ENCODE results near the gene SRRM3. TPM values are rescaled to one million over a fixed set of nuclear protein-coding genes. Genes with fewer than 3 reads are reported as not detected.
A peak's percentile ranks its signal among the peaks of the same experiment; 100 is the strongest.
"Not testable (repeated sequence)": the region's sequence is repeated elsewhere in the genome, so short reads cannot be mapped to it uniquely, and the experiment has no call there.

SRRM3 gene
- total RNA-seq, 1 donor from 2014 or later, result 0.09 TPM

GRCh38 chr7:76226878-76227423, 25.3 kb downstream of the SRRM3 start:
- H3K9me3 Mint-ChIP-seq; H3K27ac Mint-ChIP-seq; H3K4me1 Mint-ChIP-seq; H3K36me3 Mint-ChIP-seq (ENCODE audit: low read depth); intact Hi-C loops (cut with micrococcal nuclease); H3K4me3 Mint-ChIP-seq; DNase-seq: not testable (repeated sequence)
- peaks cover 24% of the 10 kb centered on the region for H3K27me3 Mint-ChIP-seq

- no peak for DNase-seq
- H3K27ac Mint-ChIP-seq, result no peak overlapping the region
- H3K27me3 Mint-ChIP-seq, result peaks cover 33% of the 10 kb centered on the region
- H3K36me3 Mint-ChIP-seq (ENCODE audit: low read depth), result no peaks in the 10 kb centered on the region
- H3K4me1 Mint-ChIP-seq, result peaks cover 7% of the 10 kb centered on the region
- no peak overlapping the region for H3K4me3 Mint-ChIP-seq
- no peaks in the 10 kb centered on the region for H3K9me3 Mint-ChIP-seq
- intact Hi-C loops (cut with micrococcal nuclease), result no loop called here
These were observed 28.5 kb downstream of the SRRM3 start for GRCh38 chr7:76230214-76230613.

- intact Hi-C loops (cut with micrococcal nuclease), result no loop called here
- no peak for DNase-seq
- Mint-ChIP-seq H3K36me3 (ENCODE audit: low read depth) (no peaks in the 10 kb centered on the region), H3K4me1 (peaks cover 8% of the 10 kb centered on the region), H3K27me3 (peaks cover 31% of the 10 kb centered on the region), H3K4me3 (no peak overlapping the region), H3K27ac (no peak overlapping the region), H3K9me3 (no peaks in the 10 kb centered on the region)
These were observed 29.4 kb downstream of the SRRM3 start for GRCh38 chr7:76231071-76231470.

GRCh38 chr7:76231583-76231982, 29.9 kb downstream of the SRRM3 start:
- peaks cover 32% of the 10 kb centered on the region for H3K27me3 Mint-ChIP-seq
- H3K9me3 Mint-ChIP-seq, result no peaks in the 10 kb centered on the region
- no peak for DNase-seq
- no peak overlapping the region for H3K4me3 Mint-ChIP-seq
- peaks cover 8% of the 10 kb centered on the region for H3K4me1 Mint-ChIP-seq
- no peak overlapping the region for H3K27ac Mint-ChIP-seq
- intact Hi-C loops (cut with micrococcal nuclease), result no loop called here
- H3K36me3 Mint-ChIP-seq (ENCODE audit: low read depth), result no peaks in the 10 kb centered on the region

DNA sequence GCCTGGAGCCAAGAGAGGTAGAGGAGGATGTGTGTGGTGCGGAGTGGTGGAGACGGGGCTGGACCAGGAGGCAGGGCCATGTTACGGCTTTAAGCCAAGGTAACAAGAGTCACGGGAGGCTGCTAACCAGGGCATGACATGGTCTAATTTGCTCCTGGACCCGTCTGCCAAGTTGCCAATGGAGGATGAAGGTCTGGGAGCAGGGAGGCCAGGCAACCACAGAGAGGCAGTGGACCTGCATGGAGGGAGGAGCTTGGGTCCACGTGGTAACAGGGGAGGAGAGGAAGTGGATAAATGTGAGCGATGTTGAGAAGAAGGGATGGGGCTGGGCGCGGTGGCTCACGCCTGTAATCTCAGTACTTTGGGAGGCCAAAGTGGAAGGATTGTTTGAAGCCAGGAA, 31.0 kb downstream of the SRRM3 start:
- DNase-seq, result no peak
- Mint-ChIP-seq H3K4me3 (no peak overlapping the region), H3K4me1 (peaks cover 8% of the 10 kb centered on the region), H3K9me3 (no peaks in the 10 kb centered on the region), H3K27me3 (peaks cover 36% of the 10 kb centered on the region), H3K36me3 (ENCODE audit: low read depth) (no peaks in the 10 kb centered on the region), H3K27ac (no peak overlapping the region)
- intact Hi-C loops (cut with micrococcal nuclease), result no loop called here

DNA sequence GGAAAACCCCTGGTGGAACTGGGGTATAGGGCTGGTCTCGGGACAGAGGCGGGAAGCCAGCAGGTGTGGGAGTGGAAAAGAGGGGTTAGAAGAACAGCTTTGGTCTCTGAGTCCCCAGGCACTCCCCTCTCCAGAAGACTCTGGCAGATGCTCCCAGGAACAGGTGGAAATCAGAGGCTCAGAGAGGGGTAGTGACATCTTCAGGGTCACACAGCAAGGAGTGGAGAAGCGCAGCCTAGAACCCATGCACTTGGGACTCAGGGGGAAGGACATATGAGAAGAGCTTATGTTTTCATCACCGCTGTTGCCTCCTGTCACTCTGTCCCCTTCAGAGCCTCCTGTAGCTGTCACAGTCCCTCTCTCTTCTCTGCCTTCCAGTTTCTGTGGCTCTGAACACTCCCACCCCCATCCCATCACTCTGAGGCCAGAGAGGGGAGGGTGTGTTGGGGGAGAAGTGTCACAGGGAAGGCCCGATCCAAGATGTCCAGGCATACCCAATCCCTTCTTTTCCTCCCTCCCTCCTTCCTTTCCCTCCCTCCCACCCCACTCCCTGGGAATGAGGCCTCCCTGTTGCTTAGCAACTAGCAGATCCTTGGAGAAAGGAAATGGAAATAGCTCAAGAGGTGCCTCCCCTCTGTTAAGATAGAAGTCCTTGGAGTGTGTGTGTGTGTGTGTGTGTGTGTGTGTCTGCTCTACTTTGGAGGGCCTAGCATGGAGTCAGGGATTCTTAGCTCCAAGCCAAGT, 32.0 kb downstream of the SRRM3 start:
- Mint-ChIP-seq H3K4me1 (peaks cover 8% of the 10 kb centered on the region), H3K27me3 (peaks cover 41% of the 10 kb centered on the region), H3K27ac (no peak overlapping the region), H3K9me3 (no peaks in the 10 kb centered on the region), H3K4me3 (peak overlapping the region; percentile 61), H3K36me3 (ENCODE audit: low read depth) (no peaks in the 10 kb centered on the region)
- intact Hi-C loops (cut with micrococcal nuclease), result no loop called here
- DNase-seq, result no peak

DNA sequence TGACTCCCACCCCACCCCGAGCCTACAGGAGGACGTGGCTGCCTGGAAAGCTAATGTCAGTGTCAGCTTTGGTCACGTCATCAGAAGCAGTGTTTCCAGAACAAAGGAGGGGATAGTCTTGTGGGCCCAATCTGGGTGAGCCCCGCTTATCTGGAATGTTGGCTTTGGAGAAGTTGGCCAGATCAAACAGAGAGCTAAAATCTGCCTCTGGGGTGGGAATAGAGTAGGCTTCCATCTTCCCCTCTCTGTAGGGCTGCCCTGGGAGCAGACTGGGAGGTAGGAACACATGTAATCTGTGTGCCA, 32.5 kb downstream of the SRRM3 start:
- Mint-ChIP-seq H3K36me3 (ENCODE audit: low read depth) (no peaks in the 10 kb centered on the region), H3K27ac (no peak overlapping the region)

GRCh38 chr7:76234931-76235441, 33.3 kb downstream of the SRRM3 start:
- Mint-ChIP-seq H3K4me1 (peaks cover 8% of the 10 kb centered on the region), H3K36me3 (ENCODE audit: low read depth) (no peaks in the 10 kb centered on the region), H3K4me3 (peak overlapping the region; percentile 64), H3K27ac (no peak overlapping the region), H3K9me3 (no peaks in the 10 kb centered on the region), H3K27me3 (peaks cover 41% of the 10 kb centered on the region)
- intact Hi-C loops (cut with micrococcal nuclease), result loop anchor here (1.0 kb wide), 2 partner anchors 25 to 83 kb away; no protein-coding TSS in a partner anchor
- peak; percentile 94 for DNase-seq

More for the DNA sequence above, 32.5 kb downstream of the SRRM3 start:
- H3K27me3 Mint-ChIP-seq, result peaks cover 41% of the 10 kb centered on the region
- no peaks in the 10 kb centered on the region for H3K9me3 Mint-ChIP-seq
- H3K4me3 Mint-ChIP-seq, result peak overlapping the region; percentile 61
- H3K4me1 Mint-ChIP-seq, result peaks cover 8% of the 10 kb centered on the region
- intact Hi-C loops (cut with micrococcal nuclease), result no loop called here
- no peak for DNase-seq

- H3K27me3 Mint-ChIP-seq, result peaks cover 35% of the 10 kb centered on the region
- H3K4me3 Mint-ChIP-seq, result no peak overlapping the region
- no peak for DNase-seq
- peaks cover 8% of the 10 kb centered on the region for H3K4me1 Mint-ChIP-seq
- no peaks in the 10 kb centered on the region for H3K9me3 Mint-ChIP-seq
- no peaks in the 10 kb centered on the region for H3K36me3 Mint-ChIP-seq (ENCODE audit: low read depth)
- H3K27ac Mint-ChIP-seq, result no peak overlapping the region
- intact Hi-C loops (cut with micrococcal nuclease), result no loop called here
These were observed 34.5 kb downstream of the SRRM3 start for GRCh38 chr7:76236224-76236623.

GRCh38 chr7:76238326-76238725, 36.6 kb downstream of the SRRM3 start:
- intact Hi-C loops (cut with micrococcal nuclease), result no loop called here
- H3K9me3 Mint-ChIP-seq, result no peaks in the 10 kb centered on the region
- peaks cover 20% of the 10 kb centered on the region for H3K27me3 Mint-ChIP-seq
- no peak overlapping the region for H3K27ac Mint-ChIP-seq
- no peak for DNase-seq
- H3K36me3 Mint-ChIP-seq (ENCODE audit: low read depth), result no peaks in the 10 kb centered on the region
- peaks cover 8% of the 10 kb centered on the region for H3K4me1 Mint-ChIP-seq
- no peak overlapping the region for H3K4me3 Mint-ChIP-seq

GRCh38 chr7:76241141-76241540, 39.4 kb downstream of the SRRM3 start:
- no peaks in the 10 kb centered on the region for H3K36me3 Mint-ChIP-seq (ENCODE audit: low read depth)
- intact Hi-C loops (cut with micrococcal nuclease), result no loop called here
- DNase-seq, result no peak
- H3K4me1 Mint-ChIP-seq, result no peaks in the 10 kb centered on the region
- no peaks in the 10 kb centered on the region for H3K9me3 Mint-ChIP-seq
- H3K27me3 Mint-ChIP-seq, result peaks cover 16% of the 10 kb centered on the region
- no peak overlapping the region for H3K4me3 Mint-ChIP-seq
- H3K27ac Mint-ChIP-seq, result no peak overlapping the region

DNA sequence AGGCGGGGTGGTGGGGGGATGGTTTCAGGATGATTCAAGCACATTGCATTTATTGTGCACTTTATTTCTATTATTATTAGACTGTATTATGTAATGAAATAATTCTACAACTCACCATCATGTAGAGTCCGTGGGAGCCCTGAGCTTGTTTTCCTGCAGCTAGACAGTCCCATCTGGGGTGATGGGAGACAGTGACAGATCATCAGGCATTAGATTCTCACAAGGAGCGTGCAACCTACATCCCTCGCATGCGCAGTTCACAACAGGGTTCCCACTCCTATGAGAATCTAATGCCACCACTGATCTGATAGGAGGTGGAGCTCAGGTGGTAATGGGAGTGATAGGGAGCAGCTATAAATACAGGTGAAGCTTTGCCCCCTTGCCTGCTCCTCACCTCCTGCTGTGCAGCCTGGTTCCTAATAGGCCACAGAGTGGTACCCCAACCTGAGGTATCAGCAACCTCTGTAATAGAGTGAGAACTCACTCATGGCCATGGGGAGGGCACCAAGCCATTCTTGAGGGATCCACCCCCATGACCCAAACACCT, 40.9 kb downstream of the SRRM3 start:
- DNase-seq; H3K4me1 Mint-ChIP-seq; H3K36me3 Mint-ChIP-seq (ENCODE audit: low read depth); intact Hi-C loops (cut with micrococcal nuclease); H3K9me3 Mint-ChIP-seq; H3K4me3 Mint-ChIP-seq; H3K27ac Mint-ChIP-seq: not testable (repeated sequence)
- H3K27me3 Mint-ChIP-seq, result peaks cover 11% of the 10 kb centered on the region

DNA sequence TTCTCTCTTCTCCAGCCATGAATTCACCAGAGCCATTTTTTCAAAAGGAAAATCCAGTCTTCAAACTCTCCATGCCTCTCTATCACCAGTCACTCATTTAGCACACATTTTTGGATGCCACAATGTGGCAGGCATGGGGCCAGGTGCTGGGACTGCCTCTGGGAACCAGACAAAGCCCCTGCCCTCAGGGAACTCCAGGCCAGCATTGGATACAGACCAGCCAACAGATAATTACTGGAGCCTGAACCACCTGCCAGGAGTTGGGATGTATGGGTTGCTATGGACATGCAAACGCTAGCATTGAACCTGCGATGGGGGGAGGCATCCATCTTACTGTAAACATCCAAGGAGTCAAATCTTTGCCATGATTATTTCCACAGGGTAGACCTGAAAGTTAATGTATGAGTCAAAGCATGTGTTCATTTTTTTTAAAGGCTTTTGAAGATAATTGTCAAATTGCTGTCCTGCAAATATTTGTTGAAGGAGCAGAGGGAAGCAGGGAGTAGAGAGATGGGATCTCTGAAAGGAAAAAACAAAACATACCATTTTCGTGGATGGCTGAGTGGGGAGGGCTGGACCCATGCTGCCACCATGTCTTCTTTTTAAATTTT, 43.2 kb downstream of the SRRM3 start:
- H3K27ac Mint-ChIP-seq, result no peak overlapping the region
- DNase-seq, result no peak
- H3K4me3 Mint-ChIP-seq, result no peak overlapping the region
- no peaks in the 10 kb centered on the region for H3K4me1 Mint-ChIP-seq
- intact Hi-C loops (cut with micrococcal nuclease), result no loop called here
- no peaks in the 10 kb centered on the region for H3K9me3 Mint-ChIP-seq
- no peaks in the 10 kb centered on the region for H3K36me3 Mint-ChIP-seq (ENCODE audit: low read depth)
- H3K27me3 Mint-ChIP-seq, result peaks cover 6% of the 10 kb centered on the region

GRCh38 chr7:76246804-76247389, 45.2 kb downstream of the SRRM3 start:
- no peak for DNase-seq
- Mint-ChIP-seq H3K27me3 (peaks cover 6% of the 10 kb centered on the region), H3K27ac (no peak overlapping the region), H3K4me3 (no peak overlapping the region), H3K36me3 (ENCODE audit: low read depth) (no peaks in the 10 kb centered on the region), H3K4me1 (no peaks in the 10 kb centered on the region), H3K9me3 (no peaks in the 10 kb centered on the region)
- intact Hi-C loops (cut with micrococcal nuclease), result no loop called here

Measured in activated CD4-positive, alpha-beta T cell treated with anti-CD3 and anti-CD28 coated beads, Interleukin-2, amount 10 ng/mL, durations not matched to agents 24 days and 14 days (primary cell).